Measurements from ENCODE around the gene TBC1D21.

- TF ChIP-seq POLR2A (IDR thresholded peaks at IDR 0.05; ENCODE audit: low read depth, low read length) (no peak), POLR2AphosphoS5 (IDR thresholded peaks at IDR 0.05; ENCODE audit: low read depth, low read length) (no peak)
Observed at GRCh38 chr15:73850228-73850627, 23.1 kb upstream of the TBC1D21 start.
